ENCODE measurements around the gene EXOC3L4.
"Not testable (repeated sequence)": the region's sequence is repeated elsewhere in the genome, so short reads cannot be mapped to it uniquely, and the experiment has no call there.

Gene EXOC3L4

GRCh38 chr14:103094406-103095209 lies at the start of gene EXOC3L4:
EXOC3L4 (plus strand) TSS chr14:103094725; CDS start chr14:103100220, 5,495 bp downstream.
- no peak for DNase-seq

DNA sequence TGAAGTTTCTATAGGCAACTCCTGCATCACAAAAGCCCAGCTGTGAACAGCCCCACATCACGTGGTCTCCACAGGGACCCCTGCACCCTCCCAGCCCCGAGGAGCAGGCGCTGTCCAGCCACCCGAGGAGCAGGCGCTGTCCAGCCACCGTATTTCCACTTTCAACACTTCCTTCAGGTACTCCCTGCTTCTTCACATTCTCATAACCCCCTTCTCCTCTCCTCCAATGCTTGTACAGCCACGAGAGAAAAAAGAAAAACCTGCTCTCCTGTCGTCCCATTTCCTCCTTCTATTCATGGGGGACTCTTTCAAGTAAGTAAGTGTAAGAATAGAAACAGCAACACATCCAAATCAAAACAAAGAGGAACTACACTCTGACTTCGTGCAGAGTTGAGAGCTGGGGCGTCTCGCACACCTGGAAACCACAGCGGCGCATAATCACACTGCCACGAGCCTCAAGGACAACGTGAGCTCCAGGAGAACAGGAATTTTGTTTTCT lies 49.1 kb upstream of the EXOC3L4 start:
- no peak for DNase-seq

DNA sequence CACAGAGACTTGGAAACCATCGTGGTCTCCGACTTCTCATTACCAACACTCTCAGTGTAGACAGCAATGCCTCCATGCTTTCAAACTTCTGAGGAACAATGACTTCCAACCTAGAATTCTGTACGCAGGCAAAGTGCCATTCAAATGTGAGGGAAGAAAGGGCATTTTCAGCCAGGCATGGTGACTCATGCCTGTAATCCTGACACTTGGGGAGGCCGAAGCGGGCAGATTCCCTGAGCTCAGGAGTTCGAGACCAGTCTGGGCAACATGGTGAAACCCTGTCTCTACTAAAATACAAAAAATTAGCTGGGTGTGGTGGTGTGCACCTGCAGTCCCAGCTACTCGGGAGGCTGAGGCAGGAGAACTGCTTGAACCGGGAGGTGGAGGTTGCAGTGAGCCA lies 47.1 kb upstream of the EXOC3L4 start:
- not testable (repeated sequence) for DNase-seq

DNA sequence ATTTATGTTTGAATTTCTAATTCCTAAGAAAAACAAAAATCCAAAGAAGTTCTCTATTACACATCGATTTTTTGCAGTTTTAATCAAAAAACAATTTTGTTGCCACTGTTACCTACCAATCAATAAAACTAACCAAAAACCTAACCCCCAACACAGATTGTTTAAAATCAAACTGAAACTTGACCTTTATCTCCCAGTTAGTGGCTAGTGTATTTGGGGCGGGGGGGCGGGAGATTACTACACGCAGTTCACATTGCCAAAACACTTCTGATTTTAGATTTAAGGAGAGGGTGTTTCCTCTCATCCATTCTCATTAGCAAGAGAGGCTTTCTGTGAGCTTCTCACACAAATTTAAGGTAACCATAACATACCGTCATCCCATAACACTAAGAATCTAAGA lies 43.6 kb upstream of the EXOC3L4 start:
- DNase-seq: no peak

DNA sequence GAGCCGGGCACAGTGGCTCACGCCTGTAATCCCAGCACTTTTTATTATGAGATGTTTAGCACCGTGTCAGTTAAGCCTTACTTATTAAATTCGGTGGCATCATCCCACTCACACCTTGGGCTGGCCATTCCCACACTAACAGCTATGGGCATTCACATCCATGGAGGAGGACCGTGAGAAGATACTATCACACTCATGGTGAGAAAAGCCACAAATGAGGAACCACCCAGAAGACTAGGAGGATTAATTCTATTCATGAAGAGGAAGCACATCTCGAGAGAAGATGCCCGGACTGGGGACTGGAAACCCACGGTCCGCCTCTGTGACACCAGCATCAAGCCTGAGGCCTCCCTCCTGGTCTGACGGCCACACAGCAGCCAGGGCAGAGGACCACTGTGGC lies 42.1 kb upstream of the EXOC3L4 start:
- no peak for DNase-seq

GRCh38 chr14:103055695-103056094 lies 38.8 kb upstream of the EXOC3L4 start:
- no peak for DNase-seq

- DNase-seq: peak; percentile 85
Measured at GRCh38 chr14:103056322-103057027, 38.0 kb upstream of the EXOC3L4 start.

- no peak for DNase-seq
Measured at GRCh38 chr14:103057028-103057371, 37.5 kb upstream of the EXOC3L4 start.

- DNase-seq: peak; percentile 95
Measured at GRCh38 chr14:103057372-103058163, 37.0 kb upstream of the EXOC3L4 start, which contains the start of gene CDC42BPB. CDC42BPB (minus strand) TSS chr14:103057549; CDS start chr14:103057173, 376 bp downstream.

- DNase-seq: no peak
Measured at GRCh38 chr14:103058164-103059055, 36.1 kb upstream of the EXOC3L4 start.

GRCh38 chr14:103059556-103059955 lies 35.0 kb upstream of the EXOC3L4 start:
- no peak for DNase-seq

DNA sequence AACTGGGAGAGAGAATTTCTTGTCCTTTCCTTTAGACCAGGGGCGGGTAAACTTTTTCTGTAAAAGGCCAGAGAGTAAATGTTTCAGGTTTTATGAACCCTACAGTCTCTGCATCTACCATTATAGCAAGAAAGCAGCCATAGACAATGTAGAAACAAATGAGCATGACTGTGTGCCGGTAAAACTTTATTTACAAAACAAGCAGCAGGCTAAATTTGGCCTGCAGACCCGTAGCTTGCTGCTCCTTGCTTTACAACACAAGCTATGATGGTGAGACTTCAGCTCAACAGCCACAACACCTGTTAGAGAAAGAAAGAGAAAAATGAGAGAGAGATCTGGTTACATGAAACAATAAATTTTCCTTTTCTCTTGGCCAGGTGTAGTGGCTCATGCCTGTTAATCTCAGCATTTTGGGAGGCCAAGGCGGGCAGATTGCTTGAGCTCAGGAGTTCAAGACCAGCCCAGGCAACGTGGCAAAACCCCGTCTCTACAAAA lies 33.0 kb upstream of the EXOC3L4 start:
- no peak for DNase-seq

GRCh38 chr14:103064436-103064835 lies 30.1 kb upstream of the EXOC3L4 start:
- DNase-seq: no peak

DNA sequence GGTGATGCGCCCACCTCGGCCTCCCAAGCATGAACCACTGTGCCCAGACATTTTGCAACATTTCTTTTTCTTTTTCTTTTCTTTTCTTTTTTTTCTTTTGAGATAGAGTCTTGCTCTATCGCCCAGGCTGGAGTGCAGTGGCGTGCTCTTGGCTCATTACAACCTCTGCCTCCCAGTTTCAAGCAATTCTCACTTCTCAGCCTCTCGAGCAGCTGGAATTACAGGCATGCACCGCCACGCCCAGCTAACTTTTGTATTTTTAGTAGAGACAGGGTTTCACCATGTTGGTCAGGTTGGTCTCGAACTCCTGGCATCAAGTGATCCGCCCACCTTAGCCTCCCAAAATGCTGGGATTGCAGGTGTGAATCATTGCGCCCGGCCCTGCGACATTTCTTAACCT lies 29.5 kb upstream of the EXOC3L4 start:
- no peak for DNase-seq

GRCh38 chr14:103065861-103066260 lies 28.7 kb upstream of the EXOC3L4 start:
- no peak for DNase-seq

DNA sequence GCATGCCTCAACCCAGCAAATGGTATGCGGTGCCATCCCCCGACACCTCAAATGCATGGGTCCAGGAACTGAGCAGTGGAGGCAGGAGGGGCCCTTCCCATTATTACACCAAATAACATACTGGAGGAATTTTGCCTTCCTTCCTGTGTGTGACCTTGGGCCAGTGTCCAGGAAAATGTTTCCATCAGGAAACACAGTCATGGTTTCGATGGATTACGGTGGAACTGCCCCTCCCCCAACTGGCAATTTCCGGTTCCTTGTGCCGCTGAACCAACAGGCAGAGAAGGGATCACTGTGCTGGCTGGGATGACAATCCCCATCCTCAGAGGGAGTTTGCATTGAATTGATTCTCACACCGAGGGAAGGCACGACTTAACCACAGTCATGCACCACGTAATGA lies 28.1 kb upstream of the EXOC3L4 start:
- no peak for DNase-seq

GRCh38 chr14:103067231-103067954 lies 27.1 kb upstream of the EXOC3L4 start:
- no peak for DNase-seq

GRCh38 chr14:103068351-103069073 lies 26.0 kb upstream of the EXOC3L4 start:
- DNase-seq: no peak

DNA sequence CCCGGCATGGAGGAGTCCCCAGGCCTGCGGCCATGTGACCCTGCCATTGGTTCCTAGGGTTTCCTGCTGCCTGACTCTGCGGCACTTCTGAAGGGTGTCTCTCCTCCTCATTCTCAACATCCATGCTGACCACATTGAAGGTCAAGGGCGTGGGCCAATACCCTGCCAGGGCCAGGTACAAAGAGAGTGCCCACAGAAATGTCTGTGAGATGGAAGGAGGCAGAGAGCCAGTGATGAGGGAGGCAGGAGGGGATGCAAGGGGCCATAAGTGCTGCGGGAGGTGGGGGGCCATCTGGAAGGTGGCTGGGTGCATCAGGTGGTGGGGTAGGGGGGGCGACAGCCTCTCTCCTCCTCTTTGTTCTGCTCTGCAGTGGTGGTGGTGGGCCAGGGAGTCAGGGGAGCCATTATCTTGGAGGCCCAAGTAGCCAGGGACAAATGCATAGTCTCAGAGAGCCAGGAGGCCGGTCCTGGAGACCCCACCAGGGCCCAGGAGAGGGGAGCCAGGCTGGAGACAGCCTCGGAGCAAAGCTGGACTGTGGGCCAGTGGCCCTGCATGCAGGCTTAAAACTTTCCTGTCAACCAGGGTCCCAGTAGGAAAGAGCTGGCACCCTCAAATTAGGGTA lies 24.2 kb upstream of the EXOC3L4 start:
- no peak for DNase-seq

GRCh38 chr14:103070971-103071542 lies 23.5 kb upstream of the EXOC3L4 start:
- no peak for DNase-seq
